HEK293T (cell line): ENCODE measurements around the gene PRIM2.

Source experiments
- ARNT ChIP-seq: fragments of 450-650 bp; IDR thresholded peaks from 2 replicates; pipeline ENCODE4 v1.6.1; 2017; ENCODE audit warnings: mild to moderate bottlenecking
- BHLHE40 ChIP-seq: fragments of 450-650 bp; IDR thresholded peaks from 2 replicates; pipeline ENCODE4 v1.6.1; 2016; ENCODE audit warnings: mild to moderate bottlenecking, moderate library complexity, borderline replicate concordance
- ELF4 ChIP-seq: fragments of 450-650 bp; IDR thresholded peaks from 2 replicates; pipeline ENCODE4 v1.6.1; 2017; ENCODE audit warnings: antibody characterized with exemption
- FOXA1 ChIP-seq: fragments of 450-650 bp; IDR thresholded peaks from 2 replicates; pipeline ENCODE4 v1.6.1; 2016; ENCODE audit warnings: mild to moderate bottlenecking
- FOXK2 ChIP-seq: fragments of 450-650 bp; IDR thresholded peaks from 2 replicates; pipeline ENCODE4 v1.6.1; 2016; ENCODE audit warnings: mild to moderate bottlenecking
- FOXM1 ChIP-seq: fragments of 450-650 bp; IDR thresholded peaks from 2 replicates; pipeline ENCODE4 v1.6.1; 2017; ENCODE audit warnings: mild to moderate bottlenecking, borderline replicate concordance
- NFRKB ChIP-seq: fragments of 450-650 bp; IDR thresholded peaks from 2 replicates; pipeline ENCODE4 v1.6.1; 2016; ENCODE audit warnings: mild to moderate bottlenecking, moderate library complexity
- SP1 ChIP-seq: fragments of 450-650 bp; IDR thresholded peaks from 2 replicates; pipeline ENCODE4 v1.6.1; 2017
- SUZ12 ChIP-seq: fragments of 450-650 bp; IDR thresholded peaks from 2 replicates; pipeline ENCODE4 v1.6.1; 2016; ENCODE audit warnings: mild to moderate bottlenecking
- ZNF384 ChIP-seq: fragments of 450-650 bp; IDR thresholded peaks from 2 replicates; pipeline ENCODE4 v1.6.1; 2016

DNA sequence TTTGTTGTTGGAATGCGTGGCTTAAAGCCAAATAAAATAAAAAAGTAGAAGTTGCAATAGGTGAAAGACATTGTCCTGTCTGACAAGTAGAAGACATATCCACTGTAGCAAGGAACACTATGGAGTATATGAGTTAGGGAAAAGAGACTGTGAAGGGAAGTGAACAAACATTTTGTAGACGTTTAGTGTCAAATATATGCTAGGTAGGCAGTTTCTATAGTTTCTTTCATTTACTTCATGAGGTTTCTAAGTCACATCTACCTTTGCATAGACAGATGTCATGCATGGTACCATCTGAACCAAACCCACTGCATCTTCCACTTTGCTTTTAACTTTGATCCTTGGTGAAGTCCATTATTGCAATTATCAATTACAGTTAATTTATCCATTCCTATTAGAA is 9.9 kb downstream of the PRIM2 start:
- TF ChIP-seq FOXM1 (no peak), ARNT (no peak), BHLHE40 (no peak), SUZ12 (no peak), ZNF384 (no peak), SP1 (no peak), FOXK2 (no peak), FOXA1 (no peak), NFRKB (no peak), ELF4 (no peak)
